Lower leg skin (tissue), 4 donors: Measurements from ENCODE around the gene PDE3B. TPM values are rescaled to one million over a fixed set of nuclear protein-coding genes. Genes with fewer than 3 reads are reported as not detected.

ENCODE experiments used
- DNase-seq, 2 donors: peaks; one replicate each; pipeline ENCODE4 v3.0.0-alpha.2; 2019; ENCODE audit warnings: low spot score in 2 of 2
- H3K4me3 ChIP-seq: fragments of 200-600 bp; sonication (generic); 2 replicates; pipeline ENCODE4 v1.5.1; 2017; ENCODE audit warnings: mild to moderate bottlenecking, low read depth; ENCODE audit not compliant: poor library complexity, severe bottlenecking
- POLR2A ChIP-seq, 2 donors: fragments of 450-650 bp; IDR thresholded peaks; one replicate each; pipeline ENCODE4 v1.6.1; 2016 to 2017; ENCODE audit warnings: antibody characterized with exemption in 2 of 2, mild to moderate bottlenecking in 1 of 2, moderate library complexity in 1 of 2
- WGBS, 2 donors: methylation state at CpG; one replicate each; pipeline ENCODE4 v1.1.5; 2018; 5-methylcytosine and 5-hydroxymethylcytosine counted together
- intact Hi-C: fragments of 100-400 bp; cut with DNase I; formaldehyde crosslinking; loops from one replicate; pipeline ENCODE4 v1.15.0; 2023; ENCODE audit warnings: low total_unique reads
- total RNA-seq, 4 donors: library from RNA; depleted of rRNA; stranded (reverse); fragments of >200 nt; gene quantifications; one replicate each; pipeline ENCODE4 v1.1.0, GENCODE V29; 2016
- TF ChIP-seq, protein P1 (sequence below), 3 donors: fragments of 450-650 bp; IDR thresholded peaks; one replicate each; pipeline ENCODE4 v1.5.1; 2016; ENCODE audit warnings: antibody characterized with exemption in 3 of 3, mild to moderate bottlenecking in 3 of 3, moderate library complexity in 2 of 3

The PDE3B gene
- total RNA-seq, 4 donors from 2014 or later = 0.88 to 4.3 (median 2.1) TPM

GRCh38 chr11:14826600-14826999, 183.0 kb downstream of the PDE3B start:
- TF ChIP-seq, protein P1, sequence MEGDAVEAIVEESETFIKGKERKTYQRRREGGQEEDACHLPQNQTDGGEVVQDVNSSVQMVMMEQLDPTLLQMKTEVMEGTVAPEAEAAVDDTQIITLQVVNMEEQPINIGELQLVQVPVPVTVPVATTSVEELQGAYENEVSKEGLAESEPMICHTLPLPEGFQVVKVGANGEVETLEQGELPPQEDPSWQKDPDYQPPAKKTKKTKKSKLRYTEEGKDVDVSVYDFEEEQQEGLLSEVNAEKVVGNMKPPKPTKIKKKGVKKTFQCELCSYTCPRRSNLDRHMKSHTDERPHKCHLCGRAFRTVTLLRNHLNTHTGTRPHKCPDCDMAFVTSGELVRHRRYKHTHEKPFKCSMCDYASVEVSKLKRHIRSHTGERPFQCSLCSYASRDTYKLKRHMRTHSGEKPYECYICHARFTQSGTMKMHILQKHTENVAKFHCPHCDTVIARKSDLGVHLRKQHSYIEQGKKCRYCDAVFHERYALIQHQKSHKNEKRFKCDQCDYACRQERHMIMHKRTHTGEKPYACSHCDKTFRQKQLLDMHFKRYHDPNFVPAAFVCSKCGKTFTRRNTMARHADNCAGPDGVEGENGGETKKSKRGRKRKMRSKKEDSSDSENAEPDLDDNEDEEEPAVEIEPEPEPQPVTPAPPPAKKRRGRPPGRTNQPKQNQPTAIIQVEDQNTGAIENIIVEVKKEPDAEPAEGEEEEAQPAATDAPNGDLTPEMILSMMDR (IDR thresholded peaks at IDR 0.05) = no peak
- no peak for TF ChIP-seq POLR2A (IDR thresholded peaks at IDR 0.05)
- 66 to 81% methylated on average over 2 of the region's 2 CpGs for WGBS, 2 donors
- no peak overlapping the region for H3K4me3 ChIP-seq
- intact Hi-C loops = no loop called here
- DNase-seq = no peak

DNA sequence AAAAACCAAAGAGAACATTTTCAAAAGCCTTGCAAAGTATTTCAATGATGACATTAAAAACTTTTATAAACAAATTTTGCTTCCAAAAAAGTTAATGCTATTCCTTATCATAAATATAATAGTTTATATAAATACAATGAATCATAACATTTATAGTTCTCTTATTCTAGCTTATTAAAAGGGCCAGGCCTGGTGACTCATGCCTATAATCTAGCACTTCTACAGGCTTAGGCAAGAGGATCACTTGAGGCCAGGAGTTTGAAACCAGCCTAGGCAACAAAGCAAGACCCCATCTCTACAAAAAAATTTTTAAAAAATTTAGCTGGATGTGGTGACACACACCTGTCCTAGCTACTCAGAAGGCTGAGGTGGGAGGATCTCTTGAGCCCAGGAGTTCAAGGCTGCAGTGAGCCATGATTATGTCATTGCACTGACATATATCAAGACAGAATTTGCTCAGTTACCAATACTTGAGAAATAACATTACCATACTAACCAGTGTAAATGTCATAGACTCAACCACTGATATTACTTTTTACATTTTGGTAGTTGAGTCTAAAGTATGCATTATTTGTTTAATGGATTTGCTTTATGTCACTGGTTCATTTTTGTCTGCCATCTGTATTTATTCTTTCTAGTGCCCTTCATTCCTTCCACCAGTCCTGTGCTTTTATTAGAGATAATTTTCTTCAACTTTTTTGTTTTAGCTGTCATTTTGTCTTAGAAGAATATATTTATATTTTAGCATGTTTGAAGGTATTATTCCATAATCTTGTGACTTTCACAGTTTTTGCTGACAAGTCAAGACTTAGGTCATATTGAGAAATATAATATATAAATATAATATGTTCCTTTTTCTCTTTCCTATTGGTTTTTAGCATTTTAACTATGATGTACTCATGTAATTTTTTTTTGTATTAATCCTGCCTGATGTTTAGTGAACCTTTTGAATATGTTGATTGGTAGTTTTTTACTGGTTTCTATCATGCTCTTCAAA, 192.2 kb downstream of the PDE3B start:
- no peak for DNase-seq
- intact Hi-C loops = no loop called here
- TF ChIP-seq, protein P1 (IDR thresholded peaks at IDR 0.05) = no peak
- TF ChIP-seq POLR2A (IDR thresholded peaks at IDR 0.05) = no peak
- no peak overlapping the region for H3K4me3 ChIP-seq

DNA sequence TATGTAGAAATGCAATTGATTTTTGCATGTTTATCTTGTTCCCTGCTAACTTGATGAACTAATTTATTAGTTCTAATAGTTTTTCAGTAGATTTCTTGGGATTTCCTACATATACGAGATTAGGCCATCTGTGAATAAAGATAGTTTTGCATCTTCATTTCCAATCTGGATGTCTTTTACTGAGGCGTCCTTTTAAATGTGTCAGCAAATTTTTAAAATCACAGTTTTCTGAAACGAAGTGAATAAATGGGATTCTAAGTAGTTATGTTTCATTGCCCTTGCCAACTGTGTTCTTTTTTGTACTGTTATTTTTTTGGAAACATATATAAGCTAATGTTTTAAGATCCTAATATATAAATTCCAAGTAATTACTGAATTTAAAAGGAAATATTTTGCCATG, 198.4 kb downstream of the PDE3B start:
- H3K4me3 ChIP-seq = no peak overlapping the region
- no peak for DNase-seq
- TF ChIP-seq POLR2A (IDR thresholded peaks at IDR 0.05) = no peak
- TF ChIP-seq, protein P1 (IDR thresholded peaks at IDR 0.05) = no peak
- intact Hi-C loops = no loop called here
- 88% methylated on average over 3 of the region's 3 CpGs for WGBS, 2 donors

- no peak for DNase-seq
- 92 to 95% methylated on average over 4 of the region's 4 CpGs for WGBS, 2 donors
- intact Hi-C loops = no loop called here
- no peak overlapping the region for H3K4me3 ChIP-seq
- TF ChIP-seq, protein P1 (IDR thresholded peaks at IDR 0.05) = no peak
- no peak for TF ChIP-seq POLR2A (IDR thresholded peaks at IDR 0.05)
Observed at GRCh38 chr11:14852571-14853177, 209.1 kb downstream of the PDE3B start.

- intact Hi-C loops = no loop called here
- TF ChIP-seq, protein P1 (IDR thresholded peaks at IDR 0.05) = no peak
- no peak for TF ChIP-seq POLR2A (IDR thresholded peaks at IDR 0.05)
- DNase-seq = no peak
- no peak overlapping the region for H3K4me3 ChIP-seq
Observed at GRCh38 chr11:14854057-14854456, 210.5 kb downstream of the PDE3B start.
